Activated effector memory CD4-positive, alpha-beta T cell treated with anti-CD3 and anti-CD28 coated beads, Interleukin-2, amount 50 U/mL, for 16 hours (primary cell): Measurements from ENCODE around the gene ZSWIM6.

Experiments
- DNase-seq: peaks from one replicate; pipeline ENCODE4 v3.0.0-alpha.2; 2020

ZSWIM6 gene

GRCh38 chr5:61307611-61308010 lies 24.4 kb upstream of the ZSWIM6 start:
- DNase-seq, result no peak

- DNase-seq, result no peak
These were observed 23.3 kb upstream of the ZSWIM6 start for GRCh38 chr5:61308712-61309111.

- DNase-seq, result no peak
These were observed 22.9 kb upstream of the ZSWIM6 start for GRCh38 chr5:61309115-61309514.

- DNase-seq, result no peak
These were observed 20.9 kb upstream of the ZSWIM6 start for GRCh38 chr5:61311056-61311610.

GRCh38 chr5:61311836-61312808 lies 19.9 kb upstream of the ZSWIM6 start:
- no peak for DNase-seq

GRCh38 chr5:61313960-61314681 lies 17.9 kb upstream of the ZSWIM6 start:
- no peak for DNase-seq

GRCh38 chr5:61318376-61318775 lies 13.7 kb upstream of the ZSWIM6 start:
- DNase-seq, result no peak

- no peak for DNase-seq
These were observed 12.5 kb upstream of the ZSWIM6 start for GRCh38 chr5:61319388-61320146.

GRCh38 chr5:61320860-61321259 lies 11.2 kb upstream of the ZSWIM6 start:
- DNase-seq, result no peak

GRCh38 chr5:61321669-61322068 lies 10.4 kb upstream of the ZSWIM6 start:
- no peak for DNase-seq

- no peak for DNase-seq
These were observed 9.0 kb upstream of the ZSWIM6 start for GRCh38 chr5:61322738-61323725.

- DNase-seq, result no peak
These were observed 4.0 kb upstream of the ZSWIM6 start for GRCh38 chr5:61327760-61328753.

GRCh38 chr5:61328791-61329549 lies 3.1 kb upstream of the ZSWIM6 start:
- DNase-seq, result no peak

- DNase-seq, result no peak
These were observed 2.4 kb upstream of the ZSWIM6 start for GRCh38 chr5:61329550-61330128.

GRCh38 chr5:61330341-61330844 lies 1.7 kb upstream of the ZSWIM6 start:
- DNase-seq, result no peak

GRCh38 chr5:61330845-61331406 lies 1.1 kb upstream of the ZSWIM6 start:
- DNase-seq, result peak; percentile 91

- DNase-seq, result peak; percentile 80
These were observed 296 bp downstream of the ZSWIM6 start for GRCh38 chr5:61332358-61332749.

GRCh38 chr5:61332851-61333320 lies 828 bp downstream of the ZSWIM6 start:
- peak; percentile 73 for DNase-seq
